Measurements from ENCODE around the gene FIBCD1. TPM values are rescaled to one million over a fixed set of nuclear protein-coding genes. Genes with fewer than 3 reads are reported as not detected.

Gene FIBCD1
- total RNA-seq, 1 experiment from 2014 or later, result 7.1 TPM

- no peaks in the 10 kb centered on the region for H3K79me2 ChIP-seq (ENCODE audit: insufficient read depth, low read length)
- H2BK12ac ChIP-seq (ENCODE audit: insufficient read length, low read depth, low read length), result no peak overlapping the region
- H4K5ac ChIP-seq (ENCODE audit: insufficient read length, low read depth, low read length), result no peak overlapping the region
- DNase-seq, result no peak
- Mint-ChIP-seq H3K36me3 (ENCODE audit: insufficient read depth in 1 of 3, low read depth in 3 of 3) (no peaks in the 10 kb centered on the region), H3K27ac (peak overlapping the region in 2 of 3 experiments; percentile 28 to 77; a peak in 4 of 7 replicates), H3K9me3 (no peaks in the 10 kb centered on the region), H3K4me3 (no peak overlapping the region; a peak in 1 of 5 replicates), H3K27me3 (ENCODE audit: low read depth) (no peaks in the 10 kb centered on the region; the same call in 1 of the 2 replicates), H3K4me1 (peaks cover 8 to 37% of the 10 kb centered on the region in 2 experiments)
- no peak overlapping the region for H2BK15ac ChIP-seq (ENCODE audit: low read depth, low read length)
- H3K27ac ChIP-seq (ENCODE audit: insufficient read length, low read depth, low read length), result no peak overlapping the region
- H2BK5ac ChIP-seq (ENCODE audit: insufficient read length, low read length), result no peak overlapping the region
- no peak overlapping the region for H2AK5ac ChIP-seq (ENCODE audit: insufficient read length, low read length)
- H3K4me2 ChIP-seq (ENCODE audit: insufficient read depth, insufficient read length, low read length), result no peak overlapping the region
- no peaks in the 10 kb centered on the region for H3K79me1 ChIP-seq (ENCODE audit: insufficient read depth, low read depth, low read length, poor library complexity, severe bottlenecking)
- no peaks in the 10 kb centered on the region for H3K4me1 ChIP-seq (ENCODE audit: insufficient read depth, low read length)
- peak overlapping the region; percentile 27; the same call in 1 of the 2 replicates for H3K14ac ChIP-seq (ENCODE audit: insufficient read depth, low read length)
- H3K4ac ChIP-seq (ENCODE audit: low read depth, low read length), result no peak overlapping the region
- TF ChIP-seq, protein P1, sequence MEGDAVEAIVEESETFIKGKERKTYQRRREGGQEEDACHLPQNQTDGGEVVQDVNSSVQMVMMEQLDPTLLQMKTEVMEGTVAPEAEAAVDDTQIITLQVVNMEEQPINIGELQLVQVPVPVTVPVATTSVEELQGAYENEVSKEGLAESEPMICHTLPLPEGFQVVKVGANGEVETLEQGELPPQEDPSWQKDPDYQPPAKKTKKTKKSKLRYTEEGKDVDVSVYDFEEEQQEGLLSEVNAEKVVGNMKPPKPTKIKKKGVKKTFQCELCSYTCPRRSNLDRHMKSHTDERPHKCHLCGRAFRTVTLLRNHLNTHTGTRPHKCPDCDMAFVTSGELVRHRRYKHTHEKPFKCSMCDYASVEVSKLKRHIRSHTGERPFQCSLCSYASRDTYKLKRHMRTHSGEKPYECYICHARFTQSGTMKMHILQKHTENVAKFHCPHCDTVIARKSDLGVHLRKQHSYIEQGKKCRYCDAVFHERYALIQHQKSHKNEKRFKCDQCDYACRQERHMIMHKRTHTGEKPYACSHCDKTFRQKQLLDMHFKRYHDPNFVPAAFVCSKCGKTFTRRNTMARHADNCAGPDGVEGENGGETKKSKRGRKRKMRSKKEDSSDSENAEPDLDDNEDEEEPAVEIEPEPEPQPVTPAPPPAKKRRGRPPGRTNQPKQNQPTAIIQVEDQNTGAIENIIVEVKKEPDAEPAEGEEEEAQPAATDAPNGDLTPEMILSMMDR (conservative IDR thresholded peaks at IDR 0.05), result no peak
- H2BK120ac ChIP-seq (ENCODE audit: low read depth, low read length, poor library complexity, severe bottlenecking), result no peak overlapping the region
- no peaks in the 10 kb centered on the region for H3K23me2 ChIP-seq (ENCODE audit: insufficient read length, low read depth, low read length, poor library complexity, severe bottlenecking)
- H4K8ac ChIP-seq (replicated peaks; ENCODE audit: insufficient read length, low read depth, low read length), result no peak overlapping the region
- H3K27me3 ChIP-seq (ENCODE audit: insufficient read depth, low read length), result no peaks in the 10 kb centered on the region
- H3K23ac ChIP-seq (ENCODE audit: insufficient read length, low read depth, low read length), result no peak overlapping the region
- no peak overlapping the region for H2BK20ac ChIP-seq (ENCODE audit: low read depth, low read length, poor library complexity, severe bottlenecking)
- H3T11ph ChIP-seq (ENCODE audit: low read length), result no peak overlapping the region
- no peak overlapping the region for H3K9ac ChIP-seq (ENCODE audit: extremely low read depth, insufficient read length, low read length)
- H3K56ac ChIP-seq (ENCODE audit: insufficient read length, low read depth, low read length), result no peak overlapping the region
- no CpG with 5 or more reads among the region's 16 CpGs for WGBS (ENCODE audit: extremely low coverage, insufficient read length, low lambda C conversion rate)
- no peak overlapping the region for H4K91ac ChIP-seq (ENCODE audit: insufficient read length, low read depth, low read length)
- H3K18ac ChIP-seq (ENCODE audit: insufficient read length, low read depth, low read length), result no peak overlapping the region
- H3K9me3 ChIP-seq (ENCODE audit: control insufficient read depth, low read depth, low read length), result no peaks in the 10 kb centered on the region
- no peak overlapping the region for H2AFZ ChIP-seq (ENCODE audit: low read length)
- no peaks in the 10 kb centered on the region for H4K20me1 ChIP-seq (ENCODE audit: control insufficient read depth, insufficient read depth, insufficient read length)
Observed at GRCh38 chr9:130922893-130923610, 16.0 kb downstream of the FIBCD1 start.

Measured in H9 (cell line).